Transverse colon (tissue), 3 donors: Measurements from ENCODE around the gene E2F4.

Experiments used
- CTCF ChIP-seq, 5 experiments: fragments of 200-600 bp in 3 of 5; fragments of 450-650 bp in 2 of 5; sonication (generic) in 3 of 5; IDR thresholded peaks; 1 replicate in 2 of 5; 2 replicates in 3 of 5; pipeline ENCODE4 v1.5.1; 2016 to 2017; ENCODE audit warnings: antibody characterized with exemption in 5 of 5, inconsistent platforms in 3 of 5, mild to moderate bottlenecking in 2 of 5, moderate library complexity in 1 of 5
- EP300 ChIP-seq: sonication (generic); formaldehyde crosslinking; IDR thresholded peaks from one replicate; pipeline ENCODE4 v1.6.1; 2017; ENCODE audit warnings: antibody characterized with exemption, low read depth

- TF ChIP-seq CTCF (IDR thresholded peaks at IDR 0.05) (no peak), EP300 (no peak)
These were observed 17.2 kb upstream of the E2F4 start for GRCh38 chr16:67174706-67175231.
